ENCODE data around the gene LRRFIP2.
"Not testable (repeated sequence)": the region's sequence is repeated elsewhere in the genome, so short reads cannot be mapped to it uniquely, and the experiment has no call there.

Gene LRRFIP2

DNA sequence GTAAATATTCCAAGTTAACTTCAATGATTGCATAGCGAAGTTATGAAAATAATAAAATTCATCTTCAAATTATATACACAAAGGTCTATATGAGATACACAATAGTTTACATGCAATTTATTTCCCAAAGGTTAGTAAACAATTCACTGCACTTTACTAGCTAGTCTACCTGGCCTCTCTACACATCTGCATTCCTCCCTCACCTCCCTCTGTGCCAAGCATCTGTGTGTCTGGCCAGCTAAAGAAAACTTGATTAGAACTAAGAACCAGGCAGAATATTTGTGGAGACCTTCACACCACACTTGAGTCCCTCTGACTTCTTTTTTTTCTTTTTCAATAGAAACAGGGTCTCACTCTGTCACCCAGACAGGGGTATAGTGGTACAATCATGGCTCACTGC is 61.4 kb downstream of the LRRFIP2 start:
- DNase-seq, result no peak

DNA sequence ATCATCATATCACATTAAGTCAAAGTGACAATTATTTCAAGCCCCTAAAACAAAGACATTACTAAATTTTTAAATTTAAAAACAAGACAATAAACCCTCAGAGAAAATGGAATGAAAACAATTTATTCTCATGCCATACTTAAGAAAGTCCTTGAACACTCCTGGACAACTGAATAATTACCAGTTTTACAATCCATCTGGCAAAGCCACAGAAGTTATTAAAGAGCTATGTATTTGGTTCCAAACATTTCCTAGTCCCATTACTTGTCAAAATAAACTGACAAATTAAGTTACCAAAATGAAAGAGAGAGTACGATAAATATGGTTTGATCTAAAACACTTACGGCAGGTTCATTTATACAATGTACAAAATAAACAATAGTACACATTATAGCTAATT is 63.2 kb downstream of the LRRFIP2 start:
- no peak for DNase-seq

DNA sequence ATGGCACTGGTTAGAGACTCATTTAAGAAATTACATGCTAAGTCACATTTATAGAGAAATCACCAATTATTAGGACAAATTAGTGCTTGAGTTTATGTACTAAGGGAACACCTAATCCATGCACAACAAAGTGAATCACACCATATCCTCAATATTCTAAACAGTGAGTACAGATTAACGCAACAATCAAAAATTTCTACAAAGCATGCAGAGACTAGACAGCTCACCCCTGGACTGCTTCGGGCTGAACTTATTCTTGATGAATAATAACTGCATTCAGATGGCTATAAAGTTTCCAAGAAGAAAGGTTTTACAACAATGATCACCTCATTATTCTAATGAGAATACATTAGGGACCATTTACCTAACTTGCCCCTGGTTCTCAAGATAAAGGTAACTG is 66.5 kb downstream of the LRRFIP2 start:
- no peak for DNase-seq

GRCh38 chr3:37103103-37103808 is 71.1 kb downstream of the LRRFIP2 start:
- no peak for DNase-seq

GRCh38 chr3:37100411-37100810 is 74.0 kb downstream of the LRRFIP2 start:
- DNase-seq, result no peak

- no peak for DNase-seq
Observed at GRCh38 chr3:37099469-37099868, 74.9 kb downstream of the LRRFIP2 start.

- DNase-seq, result no peak
Observed at GRCh38 chr3:37098884-37099283, 75.5 kb downstream of the LRRFIP2 start.

- no peak for DNase-seq
Observed at GRCh38 chr3:37097776-37098175, 76.6 kb downstream of the LRRFIP2 start.

- DNase-seq, result no peak
Observed at GRCh38 chr3:37096975-37097374, 77.4 kb downstream of the LRRFIP2 start.

DNA sequence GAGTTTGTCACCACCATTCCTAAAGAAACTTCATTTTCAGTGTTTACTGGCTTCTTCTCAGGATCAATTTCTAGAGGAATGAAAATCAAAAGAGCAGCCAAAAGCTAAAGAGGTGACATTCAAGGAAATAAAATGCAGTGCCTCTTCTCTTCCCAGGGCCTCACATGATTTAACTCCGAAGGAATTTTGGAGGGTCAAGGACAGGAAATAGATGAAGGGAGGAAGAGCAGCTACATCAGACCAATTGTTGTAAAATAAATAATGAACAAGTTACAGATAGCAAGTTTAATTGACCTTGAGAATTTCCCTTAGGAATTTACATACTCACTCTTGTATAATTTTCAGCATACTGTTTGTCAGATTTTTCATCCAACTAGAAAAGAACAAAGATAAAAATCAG is 78.1 kb downstream of the LRRFIP2 start:
- no peak for DNase-seq

GRCh38 chr3:37094636-37095035 is 79.7 kb downstream of the LRRFIP2 start:
- no peak for DNase-seq

DNA sequence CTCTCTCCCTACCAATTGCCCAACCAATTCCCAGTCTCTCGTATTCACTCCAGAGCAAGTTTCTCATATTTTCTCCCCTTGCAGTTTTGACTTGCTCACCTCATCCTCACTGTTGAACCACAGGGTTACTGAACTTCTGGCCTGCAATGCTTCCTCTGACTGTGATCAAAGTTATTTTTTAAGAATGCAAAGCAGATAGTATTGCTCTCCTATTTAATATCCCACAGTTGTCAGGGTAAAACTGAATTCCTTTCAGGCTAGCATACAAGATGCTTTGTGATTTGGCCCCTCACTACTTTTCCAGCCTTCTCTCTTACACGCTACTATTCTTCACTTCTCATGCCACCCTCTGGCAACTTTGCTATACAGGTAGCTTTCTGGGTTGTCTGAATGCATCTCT is 80.9 kb downstream of the LRRFIP2 start:
- DNase-seq, result no peak

DNA sequence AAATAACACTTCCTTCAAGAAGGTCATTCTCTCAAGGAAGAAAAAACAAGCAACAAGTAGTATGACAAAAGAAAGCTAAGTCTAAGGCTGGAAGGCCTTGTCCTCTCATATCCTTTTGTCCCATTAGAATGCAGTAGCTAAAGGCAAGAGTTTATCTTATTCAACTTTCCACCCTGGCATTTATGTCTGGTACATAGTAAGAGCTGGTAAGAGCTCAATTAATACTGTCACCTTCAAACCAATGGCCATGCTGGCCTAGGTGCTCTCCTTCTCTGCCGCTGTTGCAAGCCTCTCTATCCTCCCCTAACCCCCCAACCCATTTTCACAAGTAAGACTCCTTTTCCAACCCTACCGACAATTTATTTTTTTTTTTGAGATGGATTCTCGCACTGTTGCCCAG is 81.9 kb downstream of the LRRFIP2 start:
- no peak for DNase-seq

- no peak for DNase-seq
Observed at GRCh38 chr3:37087870-37088269, 86.5 kb downstream of the LRRFIP2 start.

DNA sequence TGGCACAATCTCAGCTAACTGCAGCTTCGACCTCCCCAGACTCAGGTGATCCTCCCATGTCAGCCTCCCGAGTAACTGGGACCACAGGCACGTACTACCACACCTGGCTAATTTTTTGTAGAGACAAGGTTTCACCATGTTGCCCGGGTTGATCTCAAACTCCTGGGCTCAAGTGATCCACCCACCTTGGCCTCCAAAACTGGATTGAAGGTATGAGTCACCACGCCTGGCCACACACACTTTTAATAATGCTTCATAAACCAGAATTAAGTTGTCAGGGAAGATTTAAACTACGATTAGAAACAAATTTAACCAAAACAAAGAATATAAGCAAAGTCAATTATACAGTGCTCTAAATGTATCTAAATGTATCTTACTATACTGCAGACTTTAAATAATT is 87.5 kb downstream of the LRRFIP2 start:
- no peak for DNase-seq

GRCh38 chr3:37082317-37082716 is 92.1 kb downstream of the LRRFIP2 start:
- no peak for DNase-seq

DNA sequence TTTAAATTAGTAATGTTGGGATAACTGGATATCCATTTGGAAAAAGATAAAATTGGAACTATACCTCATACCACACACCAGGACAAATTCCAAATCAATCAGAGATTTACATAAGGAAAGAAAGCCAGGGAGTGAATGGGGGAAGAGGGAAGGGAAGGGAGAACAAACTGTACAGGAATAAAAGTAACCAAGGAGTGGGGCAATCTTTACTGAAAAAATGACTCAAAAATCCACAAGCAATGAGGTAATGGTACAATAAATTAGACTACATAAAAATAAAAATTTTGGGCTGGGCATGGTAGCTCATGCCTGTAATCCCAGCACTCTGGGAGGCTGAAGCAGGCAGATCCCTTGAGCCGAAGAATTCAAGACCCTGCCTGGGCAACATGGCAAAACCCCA is 98.4 kb downstream of the LRRFIP2 start:
- no peak for DNase-seq

DNA sequence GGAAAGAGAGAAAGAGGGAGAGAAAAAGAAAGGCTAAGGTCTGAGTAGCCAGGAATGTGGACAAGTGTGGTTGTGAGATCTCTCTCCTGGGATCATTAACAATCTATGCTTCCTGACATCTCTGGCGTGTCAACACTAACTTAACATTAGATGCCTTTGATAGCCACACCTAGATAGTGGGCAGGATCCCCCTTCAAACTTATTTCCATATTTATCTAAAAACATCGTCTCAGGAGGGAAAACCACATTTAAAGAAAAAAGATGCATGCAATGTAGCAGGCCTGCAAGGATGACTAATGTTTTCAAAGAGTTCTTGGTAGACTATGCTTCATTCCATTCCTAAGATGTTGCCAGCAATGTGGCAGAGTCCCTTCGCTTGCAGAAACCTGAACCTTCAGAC is 100.2 kb downstream of the LRRFIP2 start:
- DNase-seq, result no peak

DNA sequence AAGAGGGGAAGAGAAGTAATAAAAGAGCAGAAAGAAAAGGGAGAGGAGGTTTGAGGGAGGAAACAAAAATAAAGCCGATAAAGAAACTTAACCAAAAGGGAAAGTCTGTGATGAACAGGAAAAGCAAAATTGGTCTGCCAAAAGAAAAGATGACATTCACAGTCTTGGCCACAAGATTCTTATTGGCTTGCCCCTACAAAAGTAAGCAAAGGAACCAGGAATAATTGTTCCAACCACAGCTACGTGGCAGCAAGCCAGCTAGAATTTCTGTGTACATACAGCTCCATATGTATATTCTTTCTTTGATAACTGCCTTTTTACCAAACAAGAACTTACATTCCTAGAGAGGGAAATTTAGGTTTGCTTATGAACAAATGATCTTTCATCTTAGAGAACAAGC is 101.5 kb downstream of the LRRFIP2 start:
- no peak for DNase-seq

DNA sequence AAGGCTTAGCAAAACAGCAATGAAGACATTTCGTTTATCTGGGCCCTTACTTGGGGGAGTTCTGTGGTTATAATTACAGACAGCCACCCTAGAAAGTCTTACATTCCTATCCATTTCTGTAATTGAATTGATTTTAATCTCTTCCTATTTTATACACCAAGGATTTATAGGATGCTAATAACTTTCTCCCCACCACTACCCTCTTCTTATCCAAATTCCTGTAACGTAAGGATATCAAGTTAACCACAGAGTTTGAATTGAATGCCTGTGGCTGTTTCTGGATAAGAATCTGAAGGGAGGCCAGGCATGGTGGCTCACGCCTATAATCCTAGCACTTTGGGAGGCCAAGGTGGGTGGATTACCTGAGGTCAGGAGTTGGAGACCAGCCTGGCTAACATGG is 102.5 kb downstream of the LRRFIP2 start:
- no peak for DNase-seq

DNA sequence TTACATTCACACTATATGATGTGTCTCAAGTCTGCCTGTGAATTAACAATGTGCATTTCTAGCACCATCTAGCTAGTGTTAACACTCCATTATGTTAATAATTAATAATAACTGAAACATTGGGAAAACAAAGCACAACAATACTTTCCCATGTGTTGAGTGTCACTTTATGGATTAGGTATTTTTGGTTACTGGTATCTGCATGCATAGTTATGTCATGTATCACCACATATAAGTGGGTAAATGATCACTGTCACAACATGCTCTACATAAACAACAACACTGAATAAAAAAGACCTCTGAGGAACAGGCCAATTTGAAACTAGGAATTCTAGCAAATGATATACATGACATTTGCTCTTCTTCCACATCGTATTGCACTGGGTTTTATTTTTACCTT is 106.4 kb downstream of the LRRFIP2 start:
- no peak for DNase-seq

DNA sequence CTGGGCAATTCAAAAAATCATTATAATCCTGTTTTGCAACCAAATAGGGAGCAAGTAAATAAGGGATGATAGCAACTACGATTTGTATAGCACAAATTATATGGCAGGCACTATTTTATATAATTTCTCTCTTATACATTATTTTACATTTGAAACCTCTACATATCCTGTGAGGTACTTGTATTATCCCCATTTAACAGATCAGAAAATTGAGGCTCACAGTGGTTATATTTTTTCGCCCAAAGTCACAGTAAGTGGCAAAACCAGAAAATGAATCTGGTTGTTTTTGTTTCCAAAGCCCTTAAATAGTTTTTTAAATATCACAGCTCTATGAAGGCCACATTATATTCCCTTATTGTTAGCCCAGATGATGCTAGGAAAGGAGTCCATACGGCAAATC is 106.8 kb downstream of the LRRFIP2 start:
- DNase-seq, result no peak

DNA sequence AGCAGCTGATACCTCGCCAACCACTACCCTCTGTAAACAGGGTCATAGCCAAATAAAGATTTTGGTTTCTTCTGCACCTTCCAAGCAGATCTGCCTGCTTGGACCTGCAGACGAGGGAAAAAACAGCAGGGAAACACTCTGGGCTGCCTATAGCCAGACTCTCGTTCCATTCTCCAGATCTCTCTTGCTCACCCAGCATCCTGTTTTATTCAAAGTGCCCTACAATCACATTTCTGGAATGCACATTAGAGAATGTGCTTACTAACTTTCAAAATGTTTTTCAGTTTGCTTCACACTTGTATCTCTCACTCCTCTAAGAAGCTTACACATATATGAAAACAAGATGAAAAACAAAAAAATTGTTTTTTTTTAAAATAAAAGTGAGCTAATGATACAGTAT is 109.6 kb downstream of the LRRFIP2 start:
- DNase-seq, result no peak

DNA sequence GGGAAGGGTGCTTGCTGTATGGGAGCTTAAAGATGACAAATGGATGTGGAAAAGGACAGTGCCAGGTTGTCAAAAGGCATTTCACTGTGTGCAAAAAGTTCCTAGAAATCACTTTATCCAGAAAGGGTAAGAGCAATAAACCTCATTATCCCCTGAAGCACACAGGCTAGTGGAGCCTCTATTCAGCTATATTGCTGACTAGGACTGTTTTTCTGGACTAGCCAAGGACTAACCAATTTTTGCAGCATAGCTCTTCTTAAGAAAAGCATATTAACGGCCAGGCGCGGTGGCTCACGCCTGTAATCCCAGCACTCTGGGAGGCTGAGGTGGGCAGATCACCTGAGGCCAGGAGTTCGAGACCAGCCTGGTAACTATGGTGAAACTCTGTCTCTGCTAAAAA is 116.3 kb downstream of the LRRFIP2 start:
- no peak for DNase-seq

DNA sequence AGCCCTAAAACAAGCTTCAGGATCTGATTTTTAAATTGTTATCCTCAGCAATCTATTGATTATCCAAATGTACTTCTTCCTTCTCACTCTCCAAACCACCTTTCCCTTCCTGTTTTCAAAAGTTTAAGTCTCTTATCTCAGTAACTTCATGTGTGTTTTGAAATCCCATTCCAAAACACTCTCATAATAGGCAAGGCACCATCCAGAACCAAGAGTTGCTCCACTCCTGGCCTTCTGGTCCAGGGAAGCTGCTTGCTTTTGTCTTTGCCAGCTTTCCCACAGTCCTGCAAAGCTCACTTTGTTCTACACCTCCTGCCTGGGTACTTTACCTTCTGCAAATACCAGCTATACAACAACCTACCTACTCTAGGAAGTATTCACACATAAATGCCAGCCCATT is 117.6 kb downstream of the LRRFIP2 start:
- no peak for DNase-seq

GRCh38 chr3:37055077-37055476 is 119.3 kb downstream of the LRRFIP2 start:
- DNase-seq, result not testable (repeated sequence)
